Measurements from ENCODE around the gene ZNF536.

DNA sequence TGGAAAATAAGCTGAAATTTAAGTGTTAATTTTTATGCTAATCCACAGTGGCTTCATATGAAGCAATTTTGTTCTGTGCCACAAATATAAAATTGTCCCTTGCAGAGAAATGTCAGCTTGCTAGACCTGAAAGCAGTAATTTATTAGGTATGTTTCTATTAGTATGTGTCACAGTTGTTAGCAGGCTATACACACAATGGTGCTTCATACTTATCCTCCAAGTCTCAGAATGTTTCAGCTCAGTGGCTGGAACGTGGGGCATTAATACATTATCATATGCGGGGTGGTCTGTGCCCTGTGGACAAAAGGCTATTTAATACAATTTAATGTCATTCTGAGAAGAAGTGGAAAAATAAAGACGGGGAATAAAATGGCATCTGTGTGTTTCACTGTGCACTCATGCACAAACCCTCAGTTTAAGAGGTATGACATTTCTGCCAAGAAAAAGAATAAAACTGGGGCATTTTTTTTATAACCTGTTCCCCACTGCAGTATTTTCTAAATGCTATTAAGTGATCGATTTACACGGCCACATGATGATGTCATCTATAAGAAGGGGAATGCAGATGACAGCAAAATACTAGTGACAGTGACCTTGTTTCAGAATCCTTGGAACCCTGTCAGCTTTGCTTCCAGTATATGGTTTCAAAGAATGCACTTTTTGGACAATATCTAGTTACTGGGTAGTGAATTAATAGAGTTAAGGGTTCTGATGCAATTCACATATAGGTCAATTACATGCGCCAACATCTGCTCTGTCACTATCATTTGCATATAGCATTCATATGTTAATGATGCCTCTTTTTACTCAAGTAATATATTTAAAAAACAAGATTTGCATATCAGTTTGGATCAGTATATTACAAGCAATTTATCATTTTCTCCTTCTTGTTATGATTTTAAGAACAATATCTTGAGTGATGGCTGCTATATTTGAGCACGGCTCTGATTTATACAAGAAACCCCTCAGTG is 21.2 kb upstream of the ZNF536 start:
- TF ChIP-seq, protein P1, sequence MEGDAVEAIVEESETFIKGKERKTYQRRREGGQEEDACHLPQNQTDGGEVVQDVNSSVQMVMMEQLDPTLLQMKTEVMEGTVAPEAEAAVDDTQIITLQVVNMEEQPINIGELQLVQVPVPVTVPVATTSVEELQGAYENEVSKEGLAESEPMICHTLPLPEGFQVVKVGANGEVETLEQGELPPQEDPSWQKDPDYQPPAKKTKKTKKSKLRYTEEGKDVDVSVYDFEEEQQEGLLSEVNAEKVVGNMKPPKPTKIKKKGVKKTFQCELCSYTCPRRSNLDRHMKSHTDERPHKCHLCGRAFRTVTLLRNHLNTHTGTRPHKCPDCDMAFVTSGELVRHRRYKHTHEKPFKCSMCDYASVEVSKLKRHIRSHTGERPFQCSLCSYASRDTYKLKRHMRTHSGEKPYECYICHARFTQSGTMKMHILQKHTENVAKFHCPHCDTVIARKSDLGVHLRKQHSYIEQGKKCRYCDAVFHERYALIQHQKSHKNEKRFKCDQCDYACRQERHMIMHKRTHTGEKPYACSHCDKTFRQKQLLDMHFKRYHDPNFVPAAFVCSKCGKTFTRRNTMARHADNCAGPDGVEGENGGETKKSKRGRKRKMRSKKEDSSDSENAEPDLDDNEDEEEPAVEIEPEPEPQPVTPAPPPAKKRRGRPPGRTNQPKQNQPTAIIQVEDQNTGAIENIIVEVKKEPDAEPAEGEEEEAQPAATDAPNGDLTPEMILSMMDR (IDR thresholded peaks at IDR 0.05), result no peak
- TF ChIP-seq POLR2A (IDR thresholded peaks at IDR 0.05), result no peak

Measured in right lobe of liver (tissue), 4 donors.